GM18909 (cell line): ENCODE data around the gene UBE3D.
A peak's percentile ranks its signal among the peaks of the same experiment; 100 is the strongest.
"Not testable (repeated sequence)": the region's sequence is repeated elsewhere in the genome, so short reads cannot be mapped to it uniquely, and the experiment has no call there.

ENCODE experiments used
- ATAC-seq: cut with Tn5 transposase; IDR thresholded peaks from one replicate; pipeline ENCODE4 v1.9.1; 2021; ENCODE audit warnings: mild to moderate bottlenecking; ENCODE audit not compliant: unreplicated experiment, poor library complexity

The UBE3D gene

GRCh38 chr6:83057705-83058321 lies 7.8 kb downstream of the UBE3D start:
- ATAC-seq: peak; percentile 78

DNA sequence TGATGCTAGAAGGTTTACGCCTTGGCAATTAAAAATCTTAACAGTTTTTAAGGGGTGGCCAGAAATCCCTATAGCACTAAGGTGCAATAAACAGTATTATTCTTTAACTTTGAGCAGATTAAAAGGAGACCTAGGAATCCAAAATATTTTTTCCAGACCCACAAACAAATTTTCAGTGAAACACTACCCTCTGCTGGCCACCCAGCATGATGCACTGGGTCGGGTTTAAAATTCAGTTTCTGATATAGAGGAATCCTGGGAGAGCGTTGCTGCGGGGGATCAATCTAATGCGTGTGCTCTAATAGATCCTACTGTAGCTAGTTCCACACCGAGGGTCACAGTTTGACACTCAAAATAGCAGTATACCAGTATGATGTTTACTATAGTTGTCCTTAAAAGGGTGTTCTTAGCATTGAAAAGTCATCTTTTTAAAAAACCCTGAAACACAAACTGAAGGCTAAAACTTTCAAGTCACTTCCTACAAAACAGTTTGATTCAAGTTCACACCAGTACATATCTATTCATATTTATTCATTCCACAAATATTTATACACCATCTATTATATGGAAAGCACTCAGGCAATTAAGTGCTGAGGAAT lies 10.2 kb downstream of the UBE3D start:
- ATAC-seq: peak; percentile 53

DNA sequence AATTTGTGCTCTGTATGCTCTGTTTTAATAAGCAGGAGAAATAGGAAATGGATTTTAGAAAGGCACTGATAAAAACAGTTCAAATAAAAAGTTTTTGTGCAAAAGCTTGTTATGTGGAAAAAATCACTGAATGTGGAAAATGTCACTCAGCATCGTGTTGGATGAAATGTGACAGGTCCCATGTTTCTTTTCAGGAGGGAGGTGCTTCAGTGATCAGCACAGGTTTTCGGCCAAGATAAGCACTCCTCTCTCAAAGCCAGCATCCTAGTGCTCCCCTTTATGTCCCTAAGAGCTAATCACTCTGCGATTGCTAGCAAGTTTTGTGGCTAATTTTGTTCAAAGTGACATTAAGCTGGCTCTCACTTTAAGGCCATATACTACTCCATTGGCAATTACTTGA lies 12.0 kb downstream of the UBE3D start:
- ATAC-seq: no peak

DNA sequence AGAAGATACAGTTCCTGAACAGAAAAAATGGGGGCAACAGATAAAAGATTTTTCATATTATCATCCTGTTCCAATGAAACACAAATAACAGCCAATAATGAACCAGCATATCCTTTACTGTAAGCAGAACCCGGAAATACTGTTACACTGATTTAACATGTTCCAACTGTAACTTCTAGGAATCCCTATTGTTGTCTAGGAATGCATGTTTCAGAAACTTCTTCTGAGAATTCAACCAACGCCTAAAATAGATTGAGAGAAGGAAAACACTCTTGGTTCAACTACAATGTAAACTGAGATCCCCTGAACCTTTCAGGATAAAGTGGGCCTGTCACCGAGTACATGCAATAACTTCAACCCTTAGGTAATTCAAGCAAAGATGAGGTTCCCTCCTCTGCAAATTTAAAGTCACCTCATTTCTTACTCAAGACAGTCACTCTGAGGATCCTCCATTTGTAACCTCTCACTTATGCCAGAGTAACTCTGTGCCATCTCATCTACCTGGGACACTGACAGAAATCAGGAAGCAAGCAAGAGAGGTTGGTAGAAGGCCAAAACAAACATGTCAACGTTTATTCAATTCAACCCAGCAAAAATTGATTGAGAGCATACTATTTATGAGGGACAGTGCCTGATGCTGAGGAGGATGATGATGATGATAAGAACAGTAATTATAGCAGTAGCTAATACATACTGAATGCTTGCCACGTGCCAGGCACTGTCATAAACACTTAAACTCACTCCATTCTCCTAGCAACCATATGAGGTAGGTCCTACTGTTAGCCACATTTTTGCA lies 14.1 kb downstream of the UBE3D start:
- ATAC-seq: no peak

GRCh38 chr6:83047065-83047754 lies 18.4 kb downstream of the UBE3D start:
- ATAC-seq: no peak

DNA sequence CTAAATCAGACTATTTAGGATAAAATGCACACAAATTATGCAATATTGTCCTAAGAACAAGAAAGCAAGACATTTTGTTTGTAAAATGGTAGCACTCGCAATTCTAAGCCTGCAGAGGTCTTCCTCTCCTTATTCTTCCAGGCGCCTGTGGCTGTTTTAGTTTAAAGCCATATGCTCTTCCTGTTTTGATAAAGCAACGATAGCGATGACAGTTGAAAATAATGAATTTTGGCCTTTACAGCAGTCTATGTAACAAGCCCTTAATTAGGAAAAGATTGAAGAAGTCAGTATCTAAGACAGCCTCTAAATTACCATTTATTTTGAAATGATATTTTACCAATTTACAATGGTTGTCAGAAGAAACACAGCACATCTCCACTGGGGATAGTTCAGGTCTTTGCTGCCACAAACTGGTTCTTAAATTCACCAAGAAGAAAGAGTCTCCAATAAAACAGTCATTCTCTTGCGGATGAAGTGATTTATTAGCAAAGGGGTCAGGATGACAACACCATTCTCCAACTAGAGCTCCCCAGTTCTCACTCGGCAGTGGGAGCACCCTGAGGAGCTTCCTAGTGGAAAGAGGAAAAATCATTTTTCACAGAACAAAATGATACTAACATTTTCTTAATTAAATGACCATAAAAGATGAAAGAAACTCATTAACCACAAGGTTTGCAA lies 21.4 kb downstream of the UBE3D start:
- ATAC-seq: no peak

- ATAC-seq: no peak
These were observed 23.1 kb downstream of the UBE3D start for GRCh38 chr6:83042467-83043053.

DNA sequence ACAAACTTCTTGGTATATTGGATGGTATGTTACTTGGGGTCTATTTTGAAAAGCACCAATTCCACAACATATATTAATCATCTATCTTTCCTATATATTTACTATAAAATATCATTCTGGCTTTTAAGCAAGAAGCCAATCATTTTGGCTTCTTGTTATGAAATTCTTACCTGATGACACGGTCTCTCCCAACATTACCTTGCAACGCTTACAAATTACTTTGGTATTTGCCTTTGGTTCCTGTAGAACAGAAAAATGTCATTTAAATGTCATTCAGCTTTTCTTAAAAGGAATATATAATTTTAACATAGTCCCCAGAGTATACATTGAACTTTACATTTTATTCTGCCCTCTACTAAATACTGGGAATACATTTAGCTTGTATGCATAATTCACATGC lies 27.4 kb downstream of the UBE3D start:
- ATAC-seq: no peak

GRCh38 chr6:83031689-83032088 lies 34.0 kb downstream of the UBE3D start:
- no peak for ATAC-seq

DNA sequence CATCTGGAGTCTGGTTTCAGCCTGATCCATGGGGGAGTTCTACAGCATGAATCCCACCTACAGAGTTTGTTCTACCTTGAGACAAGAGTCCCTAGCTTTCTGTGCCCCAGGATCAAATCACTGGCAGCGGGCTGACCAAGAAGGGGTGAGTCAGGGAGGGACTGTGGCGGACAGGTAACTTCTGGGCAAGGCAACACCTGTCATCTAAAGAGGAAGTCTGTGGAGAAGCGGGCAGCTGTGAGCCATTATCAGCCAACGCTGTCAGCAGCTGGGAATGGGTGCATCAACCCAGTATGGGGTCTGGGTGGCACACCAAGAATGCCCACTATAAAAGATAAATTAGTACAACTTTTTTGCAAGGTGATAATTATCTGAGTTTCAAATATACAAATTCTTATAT lies 45.9 kb downstream of the UBE3D start:
- no peak for ATAC-seq

DNA sequence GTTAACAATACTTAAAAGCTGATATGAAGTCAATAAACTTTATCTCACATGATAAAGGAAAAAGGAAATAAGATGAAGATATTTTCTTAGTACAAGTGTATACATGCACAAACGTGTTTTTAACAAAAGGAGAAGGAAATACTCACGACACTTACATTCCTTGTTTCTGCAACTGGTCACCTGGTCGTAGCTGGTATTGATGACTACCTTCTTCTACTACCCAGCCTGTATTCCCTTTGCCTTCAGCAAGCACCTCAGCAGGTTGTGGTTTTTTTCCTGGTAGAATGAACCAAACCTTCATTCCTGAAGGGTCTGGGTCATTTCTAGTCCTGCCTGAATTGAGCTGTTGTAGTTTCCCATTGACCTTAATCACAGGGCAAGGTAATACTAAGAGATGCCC lies 54.5 kb downstream of the UBE3D start:
- ATAC-seq: not testable (repeated sequence)

GRCh38 chr6:83008626-83009025 lies 57.0 kb downstream of the UBE3D start:
- no peak for ATAC-seq

DNA sequence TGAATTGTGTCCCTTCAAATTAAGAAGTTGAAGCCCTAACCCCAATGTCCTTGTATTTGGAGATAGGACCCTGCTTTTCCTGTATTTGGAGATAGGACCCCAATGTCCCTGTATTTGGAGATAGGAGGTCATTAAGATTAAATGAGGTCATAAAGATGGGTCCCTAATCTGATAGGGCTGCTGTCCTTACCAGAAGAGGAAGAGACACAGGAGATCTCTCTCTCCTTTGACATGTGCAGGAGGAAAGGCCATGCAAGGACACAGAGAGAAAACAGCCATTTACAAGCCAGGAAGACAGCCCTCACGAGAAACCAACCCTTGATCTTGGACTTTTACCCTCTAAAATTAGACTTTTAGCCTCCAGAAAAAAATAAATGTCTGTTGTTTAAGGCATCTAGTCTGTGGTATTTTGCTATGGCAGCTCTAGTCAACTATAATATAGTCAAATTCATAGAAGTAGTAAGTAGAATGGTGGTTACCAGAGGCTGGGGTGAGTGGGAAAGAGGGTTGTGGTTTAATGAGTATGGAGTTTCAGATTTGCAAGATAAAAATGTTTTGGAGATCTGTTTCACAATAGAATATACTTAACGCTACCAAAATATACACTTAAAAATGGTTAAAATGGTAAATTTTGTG lies 59.3 kb downstream of the UBE3D start:
- no peak for ATAC-seq

DNA sequence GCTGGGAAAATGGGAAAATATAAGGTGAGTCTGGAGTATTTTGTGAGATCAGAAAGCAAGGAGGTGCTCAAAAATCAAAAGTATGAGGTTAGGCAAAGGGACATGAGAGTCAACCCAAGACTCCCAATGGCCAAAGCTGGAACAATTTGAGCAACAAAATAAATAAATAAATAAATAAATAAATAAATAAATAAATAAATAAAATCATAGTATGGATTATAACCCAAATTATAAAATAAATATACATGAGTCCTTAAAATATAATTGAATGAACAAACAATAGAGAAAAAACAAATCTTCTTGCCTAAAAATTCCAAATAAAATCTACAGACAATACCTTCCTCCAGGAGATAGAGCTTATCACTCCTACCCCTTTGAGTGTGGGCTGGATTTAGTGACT lies 69.5 kb downstream of the UBE3D start:
- no peak for ATAC-seq

DNA sequence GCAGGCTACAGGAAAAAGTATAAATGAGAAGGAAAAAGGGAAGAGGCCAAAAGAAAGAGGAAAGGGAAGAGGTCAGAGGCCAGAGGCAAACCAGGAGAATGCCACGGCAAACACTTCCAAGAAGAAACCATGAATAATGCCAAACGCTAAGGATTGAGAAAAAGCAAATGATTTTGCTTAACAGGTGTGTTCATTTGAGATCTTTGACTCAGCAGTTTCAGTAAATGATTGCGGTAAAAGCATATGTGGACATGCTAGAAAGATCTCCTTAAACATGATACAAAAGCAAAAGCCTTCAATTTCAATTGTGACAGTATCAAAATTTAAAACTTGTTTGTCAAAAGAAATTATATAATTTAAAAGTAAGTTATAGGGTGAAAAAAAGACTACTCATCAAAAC lies 70.6 kb downstream of the UBE3D start:
- no peak for ATAC-seq

DNA sequence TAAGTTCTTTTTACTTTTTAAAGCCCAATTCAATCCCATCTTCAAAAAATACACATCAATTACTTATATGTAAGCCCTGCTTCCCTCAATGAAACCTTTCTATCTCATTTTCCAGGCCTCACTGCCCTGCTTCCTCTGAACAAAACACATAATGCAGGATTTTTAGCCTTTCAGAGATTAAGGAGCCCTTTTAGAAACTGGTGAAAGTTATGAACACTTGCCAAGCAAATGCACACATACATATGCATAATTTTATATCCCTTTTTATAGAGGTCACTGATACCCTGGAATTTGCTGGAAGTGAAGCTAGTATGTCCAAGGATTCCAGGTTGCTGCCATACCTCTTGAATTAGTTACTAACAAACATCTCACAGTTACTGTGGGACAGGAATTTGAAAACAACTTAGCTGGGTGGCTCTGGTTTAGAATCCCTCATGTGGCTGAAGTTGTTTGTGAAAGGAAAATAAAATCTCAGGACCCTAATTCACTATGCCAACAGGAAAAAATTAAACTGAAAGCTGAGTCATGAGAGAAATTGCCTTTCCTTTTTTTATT lies 75.8 kb downstream of the UBE3D start:
- no peak for ATAC-seq

DNA sequence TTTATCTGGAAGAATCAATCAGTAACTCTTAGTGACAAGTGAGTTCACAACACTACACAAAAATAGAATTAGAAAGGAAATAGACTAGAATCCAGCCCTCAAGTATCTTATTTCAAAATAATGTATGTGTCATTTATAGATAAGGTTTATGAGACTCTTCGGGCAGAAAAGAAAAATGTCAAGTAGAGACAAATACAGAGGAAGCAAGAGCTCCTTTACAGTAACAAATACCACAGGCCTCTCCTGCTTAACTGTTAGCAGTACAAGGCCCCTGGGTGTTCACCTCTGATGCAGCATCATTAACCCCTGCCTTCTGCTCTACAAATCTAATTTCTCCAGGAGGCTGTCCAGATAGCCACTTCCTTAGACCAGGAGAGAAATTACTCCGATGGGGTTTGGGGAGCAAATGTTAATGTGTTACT lies 76.7 kb downstream of the UBE3D start:
- no peak for ATAC-seq

GRCh38 chr6:82987951-82988350 lies 77.7 kb downstream of the UBE3D start:
- no peak for ATAC-seq

DNA sequence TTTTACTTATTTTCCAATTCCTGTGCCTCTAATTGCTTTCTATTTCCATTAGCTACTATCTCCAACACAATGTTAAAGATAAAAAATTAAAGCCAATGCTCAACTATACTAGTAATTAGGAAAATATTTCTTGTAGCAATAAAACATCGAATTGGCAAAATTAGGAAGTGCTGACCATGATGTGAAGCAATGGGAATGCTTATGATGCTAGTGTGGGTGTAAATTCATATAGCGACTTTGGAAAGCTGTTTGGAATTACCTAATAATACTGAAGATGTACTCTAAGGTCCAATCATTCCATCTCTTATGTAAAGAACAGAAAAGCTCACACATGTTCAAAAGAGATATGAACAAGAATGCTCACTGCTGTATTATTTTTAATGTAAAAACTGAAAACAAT lies 78.2 kb downstream of the UBE3D start:
- no peak for ATAC-seq
